OCI-LY1 (cell line): Measurements from ENCODE around the gene FH.

ENCODE experiments used
- EZH2 ChIP-seq: fragments of 200-600 bp; sonication (generic), shearing (Covaris generic); IDR thresholded peaks from 2 replicates; pipeline ENCODE4 v1.8.0; 2017; ENCODE audit warnings: borderline replicate concordance, mixed run types, mild to moderate bottlenecking, antibody characterized with exemption, low read length, moderate library complexity, mixed read lengths
- TF ChIP-seq, protein P1 (sequence below): fragments of 200-600 bp; sonication (generic), shearing (Covaris generic); IDR thresholded peaks from 2 replicates; pipeline ENCODE4 v1.5.1; 2017; ENCODE audit warnings: mild to moderate bottlenecking, antibody characterized with exemption, low read length, moderate library complexity, mixed read lengths

GRCh38 chr1:241557031-241557430 lies 37.5 kb upstream of the FH start:
- no peak for TF ChIP-seq EZH2
- TF ChIP-seq, protein P1, sequence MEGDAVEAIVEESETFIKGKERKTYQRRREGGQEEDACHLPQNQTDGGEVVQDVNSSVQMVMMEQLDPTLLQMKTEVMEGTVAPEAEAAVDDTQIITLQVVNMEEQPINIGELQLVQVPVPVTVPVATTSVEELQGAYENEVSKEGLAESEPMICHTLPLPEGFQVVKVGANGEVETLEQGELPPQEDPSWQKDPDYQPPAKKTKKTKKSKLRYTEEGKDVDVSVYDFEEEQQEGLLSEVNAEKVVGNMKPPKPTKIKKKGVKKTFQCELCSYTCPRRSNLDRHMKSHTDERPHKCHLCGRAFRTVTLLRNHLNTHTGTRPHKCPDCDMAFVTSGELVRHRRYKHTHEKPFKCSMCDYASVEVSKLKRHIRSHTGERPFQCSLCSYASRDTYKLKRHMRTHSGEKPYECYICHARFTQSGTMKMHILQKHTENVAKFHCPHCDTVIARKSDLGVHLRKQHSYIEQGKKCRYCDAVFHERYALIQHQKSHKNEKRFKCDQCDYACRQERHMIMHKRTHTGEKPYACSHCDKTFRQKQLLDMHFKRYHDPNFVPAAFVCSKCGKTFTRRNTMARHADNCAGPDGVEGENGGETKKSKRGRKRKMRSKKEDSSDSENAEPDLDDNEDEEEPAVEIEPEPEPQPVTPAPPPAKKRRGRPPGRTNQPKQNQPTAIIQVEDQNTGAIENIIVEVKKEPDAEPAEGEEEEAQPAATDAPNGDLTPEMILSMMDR: no peak
